ENCODE results near the gene TGIF1.

TGIF1 gene

GRCh38 chr18:3440341-3440740 is 9.6 kb upstream of the TGIF1 start:
- peaks cover 6% of the 10 kb centered on the region for H3K4me1 ChIP-seq (ENCODE audit: insufficient read depth, low read length)
- H3K27ac ChIP-seq (ENCODE audit: low read depth, low read length): no peak overlapping the region
- no peak overlapping the region for H3K4me3 ChIP-seq (ENCODE audit: low read depth in 1 of 2, low read length in 2 of 2)
- H3K9me3 ChIP-seq (ENCODE audit: low read length): no peaks in the 10 kb centered on the region
- H3K36me3 ChIP-seq (ENCODE audit: insufficient read depth, low read length): no peaks in the 10 kb centered on the region
- no peaks in the 10 kb centered on the region for H3K27me3 ChIP-seq (ENCODE audit: control insufficient read depth in 1 of 2, insufficient read depth in 2 of 2, low read length in 2 of 2)
- H3K9ac ChIP-seq (ENCODE audit: low read length): no peak overlapping the region

GRCh38 chr18:3441290-3441689 is 8.7 kb upstream of the TGIF1 start:
- no peaks in the 10 kb centered on the region for H3K36me3 ChIP-seq (ENCODE audit: insufficient read depth, low read length)
- peaks cover 9% of the 10 kb centered on the region for H3K4me1 ChIP-seq (ENCODE audit: insufficient read depth, low read length)
- no peak overlapping the region for H3K27ac ChIP-seq (ENCODE audit: low read depth, low read length)
- H3K4me3 ChIP-seq (ENCODE audit: low read depth in 1 of 2, low read length in 2 of 2): no peak overlapping the region
- H3K9me3 ChIP-seq (ENCODE audit: low read length): no peaks in the 10 kb centered on the region
- no peak overlapping the region for H3K9ac ChIP-seq (ENCODE audit: low read length)
- H3K27me3 ChIP-seq (ENCODE audit: control insufficient read depth in 1 of 2, insufficient read depth in 2 of 2, low read length in 2 of 2): no peaks in the 10 kb centered on the region

- no peaks in the 10 kb centered on the region for H3K27me3 ChIP-seq (ENCODE audit: control insufficient read depth in 1 of 2, insufficient read depth in 2 of 2, low read length in 2 of 2)
- peaks cover 17% of the 10 kb centered on the region for H3K4me1 ChIP-seq (ENCODE audit: insufficient read depth, low read length)
- no peak overlapping the region for H3K4me3 ChIP-seq (ENCODE audit: low read depth in 1 of 2, low read length in 2 of 2)
- H3K36me3 ChIP-seq (ENCODE audit: insufficient read depth, low read length): no peaks in the 10 kb centered on the region
- H3K9me3 ChIP-seq (ENCODE audit: low read length): no peaks in the 10 kb centered on the region
- H3K9ac ChIP-seq (ENCODE audit: low read length): no peak overlapping the region
- no peak overlapping the region for H3K27ac ChIP-seq (ENCODE audit: low read depth, low read length)
Measured at GRCh38 chr18:3442919-3443318, 7.1 kb upstream of the TGIF1 start.

GRCh38 chr18:3444296-3444695 is 5.7 kb upstream of the TGIF1 start:
- Histone ChIP-seq H3K27me3 (ENCODE audit: control insufficient read depth in 1 of 2, insufficient read depth in 2 of 2, low read length in 2 of 2) (no peaks in the 10 kb centered on the region), H3K27ac (ENCODE audit: low read depth, low read length) (no peak overlapping the region)

GRCh38 chr18:3444954-3445353 is 5.0 kb upstream of the TGIF1 start:
- Histone ChIP-seq H3K9ac (ENCODE audit: low read length) (no peak overlapping the region), H3K36me3 (ENCODE audit: insufficient read depth, low read length) (no peaks in the 10 kb centered on the region), H3K4me1 (ENCODE audit: insufficient read depth, low read length) (peaks cover 17% of the 10 kb centered on the region), H3K27me3 (ENCODE audit: control insufficient read depth in 1 of 2, insufficient read depth in 2 of 2, low read length in 2 of 2) (no peaks in the 10 kb centered on the region), H3K9me3 (ENCODE audit: low read length) (no peaks in the 10 kb centered on the region), H3K27ac (ENCODE audit: low read depth, low read length) (no peak overlapping the region), H3K4me3 (ENCODE audit: low read depth in 1 of 2, low read length in 2 of 2) (no peak overlapping the region)

More at GRCh38 chr18:3444296-3444695, 5.7 kb upstream of the TGIF1 start:
- Histone ChIP-seq H3K9ac (ENCODE audit: low read length) (no peak overlapping the region), H3K4me1 (ENCODE audit: insufficient read depth, low read length) (peaks cover 17% of the 10 kb centered on the region), H3K4me3 (ENCODE audit: low read depth in 1 of 2, low read length in 2 of 2) (no peak overlapping the region), H3K9me3 (ENCODE audit: low read length) (no peaks in the 10 kb centered on the region), H3K36me3 (ENCODE audit: insufficient read depth, low read length) (no peaks in the 10 kb centered on the region)

- Histone ChIP-seq H3K27ac (ENCODE audit: low read depth, low read length) (peak overlapping the region; percentile 99), H3K4me3 (ENCODE audit: low read depth in 1 of 2, low read length in 2 of 2) (peak overlapping the region; percentile 70), H3K9ac (ENCODE audit: low read length) (peak overlapping the region; percentile 72), H3K27me3 (ENCODE audit: control insufficient read depth in 1 of 2, insufficient read depth in 2 of 2, low read length in 2 of 2) (no peaks in the 10 kb centered on the region), H3K4me1 (ENCODE audit: insufficient read depth, low read length) (peaks cover 10% of the 10 kb centered on the region), H3K9me3 (ENCODE audit: low read length) (no peaks in the 10 kb centered on the region), H3K36me3 (ENCODE audit: insufficient read depth, low read length) (no peaks in the 10 kb centered on the region)
Measured at GRCh38 chr18:3447068-3447894, 2.7 kb upstream of the TGIF1 start.

- Histone ChIP-seq H3K4me1 (ENCODE audit: insufficient read depth, low read length) (peaks cover 18% of the 10 kb centered on the region), H3K4me3 (ENCODE audit: low read depth in 1 of 2, low read length in 2 of 2) (peak overlapping the region; percentile 70 to 76)
Measured at GRCh38 chr18:3447895-3448837, 1.8 kb upstream of the TGIF1 start.

GRCh38 chr18:3448838-3449511 is 997 bp upstream of the TGIF1 start:
- H3K9ac ChIP-seq (ENCODE audit: low read length): peak overlapping the region; percentile 95
- H3K9me3 ChIP-seq (ENCODE audit: low read length): no peaks in the 10 kb centered on the region
- no peaks in the 10 kb centered on the region for H3K27me3 ChIP-seq (ENCODE audit: control insufficient read depth in 1 of 2, insufficient read depth in 2 of 2, low read length in 2 of 2)
- peak overlapping the region; percentile 99 for H3K27ac ChIP-seq (ENCODE audit: low read depth, low read length)
- peaks cover 22% of the 10 kb centered on the region for H3K4me1 ChIP-seq (ENCODE audit: insufficient read depth, low read length)
- peak overlapping the region; percentile 70 to 76 for H3K4me3 ChIP-seq (ENCODE audit: low read depth in 1 of 2, low read length in 2 of 2)
- H3K36me3 ChIP-seq (ENCODE audit: insufficient read depth, low read length): no peaks in the 10 kb centered on the region

More at GRCh38 chr18:3447895-3448837, 1.8 kb upstream of the TGIF1 start:
- Histone ChIP-seq H3K27ac (ENCODE audit: low read depth, low read length) (peak overlapping the region; percentile 99), H3K36me3 (ENCODE audit: insufficient read depth, low read length) (no peaks in the 10 kb centered on the region), H3K9me3 (ENCODE audit: low read length) (no peaks in the 10 kb centered on the region), H3K27me3 (ENCODE audit: control insufficient read depth in 1 of 2, insufficient read depth in 2 of 2, low read length in 2 of 2) (no peaks in the 10 kb centered on the region), H3K9ac (ENCODE audit: low read length) (peak overlapping the region; percentile 95)

GRCh38 chr18:3449512-3450011 is 410 bp upstream of the TGIF1 start:
- Histone ChIP-seq H3K4me1 (ENCODE audit: insufficient read depth, low read length) (peaks cover 22% of the 10 kb centered on the region), H3K9ac (ENCODE audit: low read length) (no peak overlapping the region)

GRCh38 chr18:3450799-3451182 is 819 bp downstream of the TGIF1 start:
- no peaks in the 10 kb centered on the region for H3K9me3 ChIP-seq (ENCODE audit: low read length)
- no peaks in the 10 kb centered on the region for H3K36me3 ChIP-seq (ENCODE audit: insufficient read depth, low read length)
- H3K27ac ChIP-seq (ENCODE audit: low read depth, low read length): peak overlapping the region; percentile 100
- H3K4me1 ChIP-seq (ENCODE audit: insufficient read depth, low read length): peaks cover 34% of the 10 kb centered on the region
- H3K4me3 ChIP-seq (ENCODE audit: low read depth in 1 of 2, low read length in 2 of 2): peak overlapping the region; percentile 99 to 100
- peak overlapping the region; percentile 99 for H3K9ac ChIP-seq (ENCODE audit: low read length)
- H3K27me3 ChIP-seq (ENCODE audit: control insufficient read depth in 1 of 2, insufficient read depth in 2 of 2, low read length in 2 of 2): no peaks in the 10 kb centered on the region

More at GRCh38 chr18:3449512-3450011, 410 bp upstream of the TGIF1 start:
- Histone ChIP-seq H3K27me3 (ENCODE audit: control insufficient read depth in 1 of 2, insufficient read depth in 2 of 2, low read length in 2 of 2) (no peaks in the 10 kb centered on the region), H3K9me3 (ENCODE audit: low read length) (no peaks in the 10 kb centered on the region), H3K4me3 (ENCODE audit: low read depth in 1 of 2, low read length in 2 of 2) (peak overlapping the region; percentile 70 to 76), H3K27ac (ENCODE audit: low read depth, low read length) (peak overlapping the region; percentile 99), H3K36me3 (ENCODE audit: insufficient read depth, low read length) (no peaks in the 10 kb centered on the region)
